Stimulated activated CD8-positive, alpha-beta memory T cell treated with anti-CD3 and anti-CD28 coated beads, Interleukin-12 subunit alpha, Interleukin-12 subunit beta, amount 100 ng/mL, for 4 hours (primary cell): ENCODE results near the gene GNG4.
"Not testable (repeated sequence)": the region's sequence is repeated elsewhere in the genome, so short reads cannot be mapped to it uniquely, and the experiment has no call there.

ENCODE experiments used
- DNase-seq: peaks from one replicate; pipeline ENCODE4 v3.0.0-alpha.2; 2020; ENCODE audit warnings: low read depth

GNG4 gene

DNA sequence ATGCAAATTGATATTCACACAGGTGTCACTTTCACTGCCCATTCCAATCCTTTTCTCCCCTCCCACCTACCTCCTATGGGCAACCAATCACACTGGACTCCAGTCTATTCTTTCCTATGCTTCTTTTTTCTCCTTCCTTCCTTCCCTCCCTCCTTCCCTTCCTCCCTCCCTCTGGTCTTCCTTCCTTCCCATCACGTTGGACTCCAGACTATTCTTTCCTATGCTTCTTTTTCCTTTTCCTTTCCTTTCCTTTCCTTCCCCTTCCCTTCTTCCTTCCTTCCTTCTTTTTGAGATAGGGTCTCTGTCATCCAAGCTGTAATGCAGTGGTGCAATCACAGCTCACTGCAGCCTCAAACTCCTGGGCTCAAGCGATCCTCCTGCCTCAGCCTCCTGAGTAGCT is 64.6 kb downstream of the GNG4 start:
- DNase-seq = no peak

DNA sequence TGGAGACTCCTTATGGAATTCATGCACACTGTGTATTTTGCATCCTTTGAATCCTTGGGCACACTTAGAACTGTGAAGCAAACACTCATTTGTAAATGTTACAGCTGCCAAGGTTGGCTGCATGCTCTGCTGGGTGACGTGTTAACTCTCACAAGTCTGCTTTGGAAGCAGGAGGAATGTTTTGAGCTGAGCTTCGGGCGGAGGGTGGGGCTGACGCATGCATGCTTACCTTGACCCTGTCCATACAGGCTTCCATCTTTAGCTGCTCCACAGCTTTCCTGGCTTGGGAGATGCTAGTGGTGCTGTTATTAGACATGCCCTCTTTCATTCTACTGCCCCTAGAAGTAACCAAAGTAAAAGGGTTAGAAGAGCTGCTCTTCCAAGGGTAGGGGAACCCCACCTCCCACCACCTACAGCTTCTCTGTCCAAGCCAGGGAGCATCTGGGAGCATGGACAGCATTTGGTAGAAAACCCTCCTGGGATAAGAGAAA is 66.0 kb downstream of the GNG4 start:
- no peak for DNase-seq

DNA sequence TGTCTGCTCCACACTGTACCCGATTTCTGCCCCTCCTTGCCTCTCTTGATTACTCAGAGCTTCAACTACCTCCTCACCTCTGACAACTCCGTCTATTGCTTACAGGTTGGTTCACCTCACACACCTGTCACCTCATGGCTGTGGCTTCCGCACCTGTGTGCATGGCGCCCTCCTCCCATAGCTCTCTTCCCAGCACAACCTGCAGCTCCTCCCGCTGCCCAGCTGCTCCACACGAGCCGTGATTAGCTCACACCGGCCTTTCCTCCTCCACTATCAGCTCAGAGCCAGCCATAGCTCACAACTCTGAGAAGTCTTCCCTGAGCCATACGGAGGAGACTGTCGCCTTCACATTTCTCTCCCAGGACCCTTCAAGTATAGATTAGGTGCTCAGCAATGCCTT is 67.5 kb downstream of the GNG4 start:
- no peak for DNase-seq

DNA sequence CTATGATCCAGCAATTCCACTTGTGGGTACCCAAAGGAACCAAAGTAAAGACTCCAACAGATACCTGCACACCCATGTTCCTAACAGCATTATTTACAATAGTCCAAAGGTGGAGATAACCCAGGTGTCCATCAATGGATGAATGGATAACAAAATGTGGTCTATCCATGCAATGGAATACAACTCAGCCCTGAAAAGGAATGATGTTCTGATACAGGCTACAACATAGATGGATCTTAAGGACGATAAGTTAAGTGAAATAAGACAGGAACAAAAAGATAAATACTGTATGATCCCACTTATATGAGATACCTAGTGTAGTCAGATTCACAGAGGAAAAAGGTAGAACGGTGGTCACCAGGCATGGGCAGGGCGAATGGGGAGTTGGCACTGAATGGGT is 69.7 kb downstream of the GNG4 start:
- no peak for DNase-seq

DNA sequence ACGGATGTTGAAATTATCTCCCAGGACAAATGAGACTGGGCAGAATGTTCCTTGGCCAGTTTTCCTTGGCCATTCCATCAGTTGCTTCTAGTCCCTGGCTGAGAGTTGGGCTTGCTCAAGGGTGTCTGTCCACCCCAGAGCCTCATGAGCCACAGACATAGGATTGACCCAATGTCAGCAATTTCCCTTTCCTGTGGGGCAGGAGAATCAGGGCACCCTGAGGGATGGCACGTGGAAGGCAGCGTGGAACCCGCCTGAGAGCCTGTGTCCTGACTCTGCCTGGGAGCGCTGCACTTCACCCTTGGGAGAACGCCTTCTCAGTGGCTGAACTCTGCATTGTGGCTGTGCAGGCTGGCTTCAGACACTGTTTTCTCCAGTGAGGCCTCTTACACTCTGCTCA is 74.0 kb downstream of the GNG4 start:
- no peak for DNase-seq

DNA sequence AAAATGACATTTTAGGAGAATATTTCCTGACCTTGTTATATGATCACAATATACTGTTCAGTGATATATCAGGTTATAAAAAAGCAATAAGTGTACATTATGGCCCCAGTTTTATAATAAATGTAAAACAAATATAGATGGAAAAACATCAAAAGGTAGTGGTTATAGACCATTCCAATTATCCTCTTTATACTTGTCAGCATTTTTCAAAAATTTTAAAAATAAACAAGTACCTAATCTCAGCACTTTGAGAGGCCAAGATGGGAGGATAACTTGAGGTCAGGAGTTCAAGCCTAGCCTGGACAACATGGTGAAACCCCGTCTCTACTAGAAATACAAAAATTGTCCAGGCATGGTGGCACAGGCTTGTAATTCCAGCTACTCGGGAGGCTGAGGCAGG is 75.7 kb downstream of the GNG4 start:
- no peak for DNase-seq

DNA sequence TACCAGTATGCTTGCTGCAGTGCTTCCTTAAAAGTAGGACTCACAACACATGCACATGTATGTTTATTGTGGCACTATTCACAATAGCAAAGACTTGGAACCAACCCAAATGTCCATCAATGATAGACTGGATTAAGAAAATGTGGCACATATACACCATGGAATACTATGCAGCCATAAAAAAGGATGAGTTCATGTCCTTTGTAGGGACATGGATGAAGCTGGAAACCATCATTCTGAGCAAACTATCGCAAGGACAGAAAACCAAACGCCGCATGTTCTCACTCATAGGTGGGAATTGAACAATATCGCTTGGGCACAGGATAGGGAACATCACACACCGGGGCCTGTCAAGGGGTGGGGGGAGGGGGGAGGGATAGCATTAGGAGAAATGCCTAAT is 76.6 kb downstream of the GNG4 start:
- not testable (repeated sequence) for DNase-seq

DNA sequence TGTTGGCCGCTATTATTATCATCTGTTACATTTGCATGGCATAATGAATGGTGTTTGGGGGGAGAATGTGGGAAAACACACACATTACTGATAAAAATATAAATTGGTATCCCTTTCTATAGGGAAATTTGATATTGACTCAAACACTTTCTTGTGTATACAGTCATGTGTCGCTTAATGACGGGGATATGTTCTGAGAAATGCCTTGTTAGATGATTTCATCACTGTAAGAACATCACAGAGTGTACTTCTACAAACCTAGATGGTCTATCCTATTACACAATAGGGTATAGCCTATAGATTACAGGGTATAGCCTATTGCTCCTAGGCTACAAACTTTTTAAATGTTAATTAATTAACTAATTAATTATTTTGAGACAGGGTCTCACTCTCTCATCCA is 78.1 kb downstream of the GNG4 start:
- no peak for DNase-seq

DNA sequence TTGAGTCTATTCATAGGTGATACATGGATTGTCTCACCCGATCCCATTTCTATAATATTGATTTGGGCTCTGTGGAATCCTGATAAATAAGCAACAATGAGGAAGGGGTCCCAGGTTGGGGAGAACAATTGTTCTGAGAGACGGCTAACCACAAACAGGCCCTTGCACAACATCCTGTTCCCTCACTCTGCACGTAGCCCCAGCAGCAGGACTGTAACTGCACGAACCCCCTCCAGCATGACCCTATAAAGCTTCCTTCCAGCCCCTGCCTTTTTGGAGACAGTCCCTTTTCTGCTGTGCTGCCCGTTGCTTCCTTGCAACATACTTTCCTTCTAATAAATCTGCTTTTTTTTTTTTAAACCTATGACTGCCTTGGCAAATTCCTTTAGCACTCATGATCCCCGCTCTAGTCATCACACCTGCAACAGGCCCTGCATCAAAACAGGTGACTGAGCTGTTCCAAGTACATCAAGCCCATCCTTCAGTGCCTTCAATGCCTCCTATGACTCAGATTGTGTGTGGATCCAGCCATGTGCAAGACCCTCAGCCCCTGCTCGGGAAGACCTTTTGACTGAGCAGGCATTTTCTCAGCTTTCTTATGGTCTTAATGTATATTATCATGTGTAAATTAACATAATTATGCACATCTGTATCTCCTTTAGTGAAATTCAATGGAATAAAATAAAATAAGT is 81.6 kb downstream of the GNG4 start:
- no peak for DNase-seq

DNA sequence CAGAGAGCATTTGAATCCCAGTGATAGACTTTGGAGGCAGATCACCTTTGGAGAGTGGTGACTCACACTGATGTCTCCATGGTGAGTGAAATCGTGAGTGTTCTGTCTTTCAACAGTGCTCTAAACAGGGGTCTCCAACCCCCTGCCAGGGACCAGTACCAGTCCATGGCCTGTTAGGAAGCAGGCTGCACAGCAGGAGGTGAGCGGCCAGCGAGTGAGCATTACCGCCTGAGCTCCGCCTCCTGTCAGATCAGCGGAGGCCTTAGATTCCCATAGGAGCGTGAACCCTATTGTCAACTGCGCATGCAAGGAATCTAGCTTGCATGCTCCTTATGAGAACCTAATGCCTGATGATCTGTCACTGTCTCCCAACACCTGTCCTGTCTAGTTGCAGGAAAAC is 83.5 kb downstream of the GNG4 start:
- DNase-seq = no peak

DNA sequence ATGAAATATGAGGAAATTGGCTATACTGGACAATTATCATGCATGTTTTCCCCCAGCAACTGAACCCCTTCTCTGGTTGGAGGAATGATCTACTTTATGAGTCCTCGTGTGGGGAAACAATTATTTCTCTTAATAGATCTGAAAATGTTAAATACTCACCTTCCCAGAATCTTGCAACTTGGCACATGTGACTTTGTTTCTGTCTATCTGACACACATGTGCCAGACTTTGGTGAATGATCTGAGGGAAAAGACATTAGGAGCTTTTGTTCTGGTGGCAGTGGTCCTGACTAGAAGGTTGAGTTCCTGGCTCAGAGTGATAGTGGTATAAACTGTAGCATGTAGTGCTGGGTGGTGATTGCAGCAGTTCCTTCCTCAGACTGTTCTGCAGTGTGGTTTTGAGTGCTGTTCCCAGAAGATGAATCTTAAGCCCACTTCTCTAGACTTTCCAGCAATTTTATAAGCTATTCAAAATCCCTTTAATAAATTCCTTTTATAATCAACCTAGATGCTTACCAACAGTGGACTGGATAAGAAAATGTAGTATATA is 86.0 kb downstream of the GNG4 start:
- DNase-seq = no peak

DNA sequence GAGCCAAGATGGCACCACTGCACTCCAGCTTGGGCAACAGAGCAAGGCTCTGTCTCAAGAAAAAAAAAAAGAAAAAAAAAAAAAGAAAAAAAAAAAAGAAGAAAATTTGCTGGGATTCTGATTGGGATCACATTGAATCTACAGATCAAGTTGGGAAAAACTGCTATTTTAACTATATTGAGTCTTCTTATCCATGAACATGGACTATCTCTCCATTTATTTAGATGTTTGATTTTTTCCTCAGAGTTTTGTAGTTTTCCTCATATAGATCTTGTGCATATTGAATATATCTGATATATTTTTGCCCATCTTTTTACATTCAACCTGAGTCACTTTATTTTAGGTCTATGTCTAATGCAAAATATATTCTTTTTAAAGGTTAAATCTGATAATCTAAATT is 87.0 kb downstream of the GNG4 start:
- DNase-seq = no peak

DNA sequence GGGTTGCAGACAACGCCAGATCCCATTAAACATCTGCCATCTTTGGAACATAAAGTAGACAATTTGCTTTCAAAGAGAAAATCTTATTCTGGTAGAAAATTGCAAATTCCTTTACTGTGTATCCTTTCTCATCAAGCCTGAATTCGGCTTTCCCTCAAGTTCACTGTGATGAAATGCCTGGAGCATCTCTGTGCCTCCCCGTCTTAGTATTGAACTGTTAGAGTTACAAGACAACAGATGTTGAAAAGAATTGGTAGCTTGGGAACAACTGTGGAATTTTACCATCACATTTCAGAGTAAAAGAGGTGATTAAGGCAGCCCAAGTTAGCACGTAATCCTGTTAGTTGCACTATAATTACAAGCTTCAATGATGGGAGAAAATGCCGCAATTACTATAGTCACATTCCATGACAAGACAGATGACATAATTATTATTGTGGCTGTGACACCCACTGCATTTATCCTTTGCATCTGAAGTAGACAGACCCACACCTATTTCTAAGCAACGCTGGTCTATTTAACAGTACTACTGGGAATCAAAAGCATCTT is 90.9 kb downstream of the GNG4 start:
- no peak for DNase-seq

DNA sequence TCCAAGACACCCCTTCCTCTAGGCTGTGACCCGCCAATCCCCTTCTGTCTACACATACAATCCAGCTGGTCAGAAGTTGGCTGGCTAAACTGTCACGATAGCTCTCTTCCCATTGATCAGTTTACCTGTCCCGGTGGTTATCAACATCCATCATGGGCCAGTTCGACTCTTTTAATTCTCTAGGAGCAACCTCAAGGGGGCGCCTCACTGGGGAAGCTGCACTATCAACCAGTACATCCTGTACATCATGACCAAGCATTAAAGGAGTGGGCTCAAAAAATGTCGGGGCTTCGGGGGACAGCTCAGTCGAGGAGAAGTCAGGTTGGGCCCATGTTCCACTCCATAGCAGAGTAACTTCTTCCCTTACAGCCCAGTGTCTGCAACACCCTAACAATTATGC is 92.1 kb downstream of the GNG4 start:
- DNase-seq = no peak

DNA sequence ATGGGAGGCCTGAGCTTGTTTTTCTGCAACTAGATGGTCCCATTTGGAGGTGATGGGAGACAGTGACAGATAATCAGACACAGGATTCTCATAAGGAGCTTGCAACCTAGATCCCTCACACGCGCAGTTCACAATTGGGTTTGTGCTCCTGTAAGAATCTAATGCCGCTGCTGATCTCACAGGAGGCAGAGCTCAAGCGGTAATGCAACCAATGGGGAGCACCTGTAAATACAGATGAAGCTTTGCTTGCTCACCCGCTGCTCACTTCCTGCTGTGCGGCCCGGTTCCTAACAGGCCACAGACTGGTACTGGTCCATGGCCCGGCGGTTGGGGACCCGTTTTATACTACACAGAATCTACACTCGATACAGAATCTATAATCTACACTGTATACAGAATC is 92.8 kb downstream of the GNG4 start:
- no peak for DNase-seq

DNA sequence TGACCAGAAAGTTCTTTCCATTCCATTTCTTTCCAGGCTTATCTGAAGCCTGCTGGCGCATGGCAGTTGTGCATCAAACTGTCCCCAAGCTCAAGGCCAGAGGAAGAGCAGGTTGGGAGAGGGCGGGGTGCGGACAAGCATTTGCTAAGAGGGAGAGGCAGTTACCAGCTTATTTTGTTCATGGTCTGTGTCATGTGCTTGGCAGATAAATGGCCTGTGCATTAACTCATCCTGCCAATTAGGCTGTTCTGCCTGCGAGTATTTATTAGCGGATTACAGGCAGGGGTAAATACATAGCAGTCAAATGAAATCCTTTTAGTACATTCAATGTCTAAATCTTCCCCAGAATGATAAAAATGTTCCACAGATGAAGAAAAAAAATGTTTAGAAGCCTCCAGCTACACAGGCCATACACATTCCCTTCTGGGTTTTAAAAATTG is 96.5 kb downstream of the GNG4 start:
- no peak for DNase-seq

DNA sequence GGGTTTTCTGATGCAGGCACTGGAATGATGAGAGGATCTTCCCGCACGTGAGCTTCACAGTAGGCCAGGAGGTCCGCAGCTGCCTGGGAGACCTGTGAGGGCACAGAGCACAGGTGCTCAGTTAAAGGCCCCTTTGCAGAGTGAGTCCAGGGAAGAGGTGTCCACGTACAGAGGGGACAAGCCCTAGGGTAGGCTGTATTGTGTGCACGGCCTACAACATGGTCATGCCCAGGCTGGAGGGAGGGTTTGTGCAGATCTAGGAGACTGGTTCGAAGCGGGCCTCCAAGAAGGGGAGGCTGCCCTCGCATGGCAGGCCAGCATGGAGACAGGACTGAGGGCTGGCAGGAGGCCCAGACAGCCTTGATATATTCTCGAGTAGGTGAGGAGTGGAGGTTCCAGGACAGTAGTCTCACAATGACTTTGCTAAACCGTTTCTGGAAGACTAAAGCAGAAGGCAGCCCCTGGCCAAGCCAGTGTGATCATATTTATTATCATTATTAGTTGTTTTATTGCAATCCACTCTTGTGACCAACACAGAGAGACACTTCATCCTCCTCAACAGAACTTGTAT is 97.4 kb downstream of the GNG4 start:
- no peak for DNase-seq

DNA sequence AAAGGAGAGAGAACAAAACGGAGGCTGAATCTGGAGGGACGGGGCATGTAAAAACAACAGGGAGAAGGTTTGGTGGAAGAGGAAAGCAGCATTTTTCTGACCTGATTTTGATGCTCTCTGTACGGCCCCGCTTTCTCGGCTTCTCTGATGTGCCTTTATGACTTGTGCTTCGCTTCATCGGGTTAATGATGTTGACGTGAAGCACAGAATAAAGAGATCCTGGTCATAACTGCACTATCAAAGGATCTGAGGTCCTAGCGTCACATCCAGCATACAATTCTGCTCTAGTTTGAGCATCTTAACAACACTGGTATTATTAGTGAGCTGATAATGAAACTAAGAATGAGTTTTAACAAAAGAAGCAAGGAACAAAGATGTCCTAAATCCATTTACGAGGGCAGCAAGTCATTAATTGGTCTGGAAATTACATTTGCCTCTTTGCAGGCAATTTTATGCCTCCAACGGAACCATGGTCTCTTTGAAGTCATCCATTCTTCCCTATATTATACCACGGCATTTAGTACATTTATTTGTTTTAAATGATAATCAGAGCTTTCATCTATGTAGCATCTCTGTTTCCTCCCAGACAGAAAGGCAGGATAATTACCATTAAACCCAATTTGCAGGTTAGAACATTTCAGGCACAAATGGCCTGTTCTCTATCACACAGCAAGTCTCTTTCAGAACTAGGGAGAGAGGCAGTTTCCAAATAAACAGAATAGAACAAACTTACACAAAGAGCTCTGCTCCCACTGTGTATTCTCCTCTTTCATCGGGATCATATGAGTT is 100.0 kb downstream of the GNG4 start:
- DNase-seq = no peak

DNA sequence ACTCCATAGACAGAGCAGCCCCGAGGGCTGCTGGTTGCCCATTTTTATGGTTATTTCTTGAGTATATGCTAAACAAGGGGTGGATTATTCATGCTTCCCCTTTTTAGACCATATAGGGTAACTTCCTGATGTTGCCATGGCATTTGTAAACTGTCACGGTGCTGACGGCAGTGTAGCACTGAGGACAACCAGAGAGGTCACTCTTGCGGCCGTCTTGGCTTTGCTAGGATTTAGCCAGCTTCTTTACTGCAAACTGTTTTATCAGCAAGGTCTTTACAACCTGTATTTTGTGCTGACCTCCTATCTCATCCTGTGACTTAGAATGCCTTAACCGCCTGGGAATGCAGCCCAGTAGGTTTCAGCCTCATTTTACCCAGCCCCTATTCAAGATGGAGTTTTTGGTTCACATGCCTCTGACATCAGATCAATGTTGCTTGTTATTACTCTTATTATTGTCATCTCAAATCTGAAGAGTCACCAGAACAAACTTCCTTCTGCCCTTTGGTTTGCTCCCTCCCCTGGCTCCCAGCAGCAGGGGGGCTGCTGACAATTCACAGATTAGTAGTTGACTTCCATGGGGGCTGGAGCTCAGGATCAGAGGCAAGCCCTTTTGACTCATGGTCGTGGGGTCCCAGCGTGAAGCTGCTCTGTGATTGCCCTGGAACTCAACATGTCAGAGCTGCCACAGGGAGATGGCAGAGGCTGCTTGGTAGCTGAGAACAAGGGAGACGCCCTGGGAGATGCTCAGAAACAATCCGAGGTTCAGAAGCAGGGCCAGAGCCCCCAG is 103.0 kb downstream of the GNG4 start:
- DNase-seq = not testable (repeated sequence)

DNA sequence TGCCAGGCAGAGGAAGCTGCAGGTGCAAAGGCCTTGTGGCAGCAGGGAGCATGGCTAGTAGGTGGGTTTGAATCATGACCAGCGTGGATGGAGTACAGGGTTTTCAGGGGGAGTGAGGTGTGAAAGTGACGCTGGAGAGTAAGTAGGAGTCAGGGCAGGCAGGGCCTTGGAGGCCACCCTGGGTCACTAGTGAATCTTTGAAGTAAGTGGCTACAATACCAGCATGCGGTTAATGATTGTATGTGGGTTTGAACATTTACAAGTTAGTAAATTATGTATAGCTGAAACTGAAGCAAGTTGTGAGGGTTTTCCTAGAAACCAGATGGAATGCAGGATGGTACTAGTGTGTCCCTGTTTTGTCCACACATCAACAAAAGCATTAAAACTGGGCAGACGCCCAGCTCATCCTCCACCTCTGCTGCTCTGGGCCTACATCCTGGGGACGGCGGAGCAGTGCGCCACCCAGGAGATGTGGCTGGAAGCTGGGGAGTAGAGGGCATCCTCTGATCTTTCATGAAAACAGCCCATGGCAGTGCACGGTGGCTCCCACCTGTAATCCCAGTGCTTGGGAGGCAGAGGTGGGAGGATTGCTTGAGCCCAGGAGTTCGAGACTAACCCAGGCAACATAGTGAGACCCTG is 104.2 kb downstream of the GNG4 start:
- no peak for DNase-seq

DNA sequence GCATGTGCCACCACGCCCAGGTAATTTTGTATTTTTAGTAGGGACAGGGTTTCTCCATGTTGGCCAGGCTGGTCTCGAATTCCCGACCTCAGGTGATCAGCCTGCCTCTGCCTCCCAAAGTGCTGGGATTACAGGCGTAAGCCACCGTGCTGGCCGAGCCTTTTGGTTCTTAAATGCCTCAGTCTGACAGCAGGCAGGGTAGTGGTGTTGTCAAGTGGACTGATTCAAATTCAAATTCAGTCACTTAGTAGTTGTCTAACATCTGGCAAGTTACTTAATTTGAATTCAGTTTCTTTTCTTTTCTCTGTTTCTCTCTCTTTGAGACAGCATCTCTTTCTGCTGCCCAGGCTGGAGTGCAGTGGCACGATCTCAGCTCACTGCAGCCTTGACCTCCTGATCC is 106.7 kb downstream of the GNG4 start:
- not testable (repeated sequence) for DNase-seq
